OCI-LY1 (cell line): ENCODE data around the gene SMIM24.

ENCODE experiments used
- CTCF ChIP-seq: fragments of 200-600 bp; sonication (generic), shearing (Covaris generic); IDR thresholded peaks from 2 replicates; pipeline ENCODE4 v1.5.1; 2017; ENCODE audit warnings: mild to moderate bottlenecking, antibody characterized with exemption, low read length, moderate library complexity, mixed read lengths
- EZH2 ChIP-seq: fragments of 200-600 bp; sonication (generic), shearing (Covaris generic); IDR thresholded peaks from 2 replicates; pipeline ENCODE4 v1.8.0; 2017; ENCODE audit warnings: borderline replicate concordance, mixed run types, mild to moderate bottlenecking, antibody characterized with exemption, low read length, moderate library complexity, mixed read lengths

DNA sequence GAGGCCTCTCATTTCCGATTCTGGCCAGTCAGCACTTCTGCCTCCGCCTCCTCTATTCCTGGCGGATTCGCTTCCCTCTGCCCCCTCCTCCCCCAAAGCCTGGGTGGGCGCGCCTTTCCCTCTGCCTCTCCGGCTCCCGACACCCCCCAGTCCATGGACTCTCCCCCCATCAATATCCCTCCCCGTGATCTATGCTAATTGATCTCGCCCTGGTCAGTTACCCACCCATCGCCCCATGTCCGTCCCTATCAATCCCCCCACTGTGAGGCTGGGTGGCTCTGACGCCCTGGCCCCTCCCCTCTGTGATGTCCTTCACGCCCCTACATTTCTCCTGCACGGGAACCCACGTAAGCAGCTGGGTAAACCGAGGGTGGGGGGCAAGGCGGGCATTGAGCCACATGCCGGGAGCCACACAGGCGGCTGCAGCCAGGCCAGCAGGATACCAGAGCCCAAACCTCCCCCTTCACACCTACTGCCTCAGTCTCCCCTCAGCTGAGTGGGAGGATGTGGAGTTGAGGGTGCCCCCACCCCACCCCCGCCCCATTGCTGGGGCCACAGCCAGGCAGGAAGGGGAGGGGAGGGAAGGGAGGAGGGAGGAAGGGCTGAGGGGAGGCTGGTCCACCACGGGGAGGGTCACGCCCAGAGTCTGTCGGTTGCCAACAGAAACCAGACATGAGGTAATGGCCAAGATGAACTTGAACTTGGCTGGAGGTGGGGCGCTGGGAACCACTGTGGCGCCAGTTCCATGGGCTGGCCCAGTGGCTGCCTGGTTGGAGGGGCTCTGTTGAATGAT, 21.0 kb downstream of the SMIM24 start:
- TF ChIP-seq CTCF (no peak), EZH2 (no peak)
